LNCAP (cell line): ENCODE measurements around the gene GOLGA6C.

Experiments
- TF ChIP-seq, protein P1 (sequence below): fragments of 450-650 bp; IDR thresholded peaks from 2 replicates; pipeline ENCODE4 v1.5.1; 2017; ENCODE audit warnings: mild to moderate bottlenecking

GOLGA6C gene

GRCh38 chr15:75213768-75214221, 44.3 kb upstream of the GOLGA6C start:
- TF ChIP-seq, protein P1, sequence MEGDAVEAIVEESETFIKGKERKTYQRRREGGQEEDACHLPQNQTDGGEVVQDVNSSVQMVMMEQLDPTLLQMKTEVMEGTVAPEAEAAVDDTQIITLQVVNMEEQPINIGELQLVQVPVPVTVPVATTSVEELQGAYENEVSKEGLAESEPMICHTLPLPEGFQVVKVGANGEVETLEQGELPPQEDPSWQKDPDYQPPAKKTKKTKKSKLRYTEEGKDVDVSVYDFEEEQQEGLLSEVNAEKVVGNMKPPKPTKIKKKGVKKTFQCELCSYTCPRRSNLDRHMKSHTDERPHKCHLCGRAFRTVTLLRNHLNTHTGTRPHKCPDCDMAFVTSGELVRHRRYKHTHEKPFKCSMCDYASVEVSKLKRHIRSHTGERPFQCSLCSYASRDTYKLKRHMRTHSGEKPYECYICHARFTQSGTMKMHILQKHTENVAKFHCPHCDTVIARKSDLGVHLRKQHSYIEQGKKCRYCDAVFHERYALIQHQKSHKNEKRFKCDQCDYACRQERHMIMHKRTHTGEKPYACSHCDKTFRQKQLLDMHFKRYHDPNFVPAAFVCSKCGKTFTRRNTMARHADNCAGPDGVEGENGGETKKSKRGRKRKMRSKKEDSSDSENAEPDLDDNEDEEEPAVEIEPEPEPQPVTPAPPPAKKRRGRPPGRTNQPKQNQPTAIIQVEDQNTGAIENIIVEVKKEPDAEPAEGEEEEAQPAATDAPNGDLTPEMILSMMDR, result no peak

DNA sequence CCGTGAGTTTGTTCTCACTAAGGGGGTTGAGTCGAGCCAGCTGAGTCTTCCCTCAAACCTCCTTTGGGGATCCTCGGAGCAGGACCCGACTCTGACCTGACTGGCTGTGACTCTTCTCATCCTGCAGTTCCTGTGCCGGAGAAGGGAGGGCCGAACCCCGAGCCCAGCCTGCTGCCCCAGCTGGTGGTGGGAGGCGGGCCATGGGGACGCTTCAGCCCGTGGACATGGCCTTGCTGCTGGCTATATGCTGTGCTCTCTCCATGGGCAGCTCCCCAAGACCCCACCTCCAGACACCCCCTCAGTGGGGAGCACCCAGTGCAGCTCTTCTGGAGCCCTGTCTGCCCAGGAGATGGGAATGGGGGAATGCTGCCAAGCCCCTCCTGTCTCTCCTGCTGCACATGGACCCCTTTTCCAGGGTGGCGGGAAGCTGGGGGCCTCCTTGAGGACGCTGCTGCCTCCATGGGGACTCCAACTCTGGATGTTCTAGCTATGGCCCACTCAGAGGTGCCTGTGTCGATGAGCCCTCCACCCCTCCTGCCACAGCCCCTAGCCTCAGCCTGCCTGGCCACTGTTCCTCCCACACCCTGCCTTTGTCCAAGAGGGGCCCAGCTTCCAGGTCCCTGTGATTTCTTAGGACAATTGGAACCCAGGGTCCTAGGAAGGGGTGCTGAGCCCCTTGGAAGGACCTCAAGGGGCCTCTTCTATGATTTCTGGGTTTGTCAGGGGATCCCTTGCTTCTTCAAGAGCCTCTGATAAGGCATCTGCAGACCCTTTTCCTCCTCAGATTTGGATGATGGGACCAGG, 43.6 kb upstream of the GOLGA6C start:
- TF ChIP-seq, protein P1, result no peak

DNA sequence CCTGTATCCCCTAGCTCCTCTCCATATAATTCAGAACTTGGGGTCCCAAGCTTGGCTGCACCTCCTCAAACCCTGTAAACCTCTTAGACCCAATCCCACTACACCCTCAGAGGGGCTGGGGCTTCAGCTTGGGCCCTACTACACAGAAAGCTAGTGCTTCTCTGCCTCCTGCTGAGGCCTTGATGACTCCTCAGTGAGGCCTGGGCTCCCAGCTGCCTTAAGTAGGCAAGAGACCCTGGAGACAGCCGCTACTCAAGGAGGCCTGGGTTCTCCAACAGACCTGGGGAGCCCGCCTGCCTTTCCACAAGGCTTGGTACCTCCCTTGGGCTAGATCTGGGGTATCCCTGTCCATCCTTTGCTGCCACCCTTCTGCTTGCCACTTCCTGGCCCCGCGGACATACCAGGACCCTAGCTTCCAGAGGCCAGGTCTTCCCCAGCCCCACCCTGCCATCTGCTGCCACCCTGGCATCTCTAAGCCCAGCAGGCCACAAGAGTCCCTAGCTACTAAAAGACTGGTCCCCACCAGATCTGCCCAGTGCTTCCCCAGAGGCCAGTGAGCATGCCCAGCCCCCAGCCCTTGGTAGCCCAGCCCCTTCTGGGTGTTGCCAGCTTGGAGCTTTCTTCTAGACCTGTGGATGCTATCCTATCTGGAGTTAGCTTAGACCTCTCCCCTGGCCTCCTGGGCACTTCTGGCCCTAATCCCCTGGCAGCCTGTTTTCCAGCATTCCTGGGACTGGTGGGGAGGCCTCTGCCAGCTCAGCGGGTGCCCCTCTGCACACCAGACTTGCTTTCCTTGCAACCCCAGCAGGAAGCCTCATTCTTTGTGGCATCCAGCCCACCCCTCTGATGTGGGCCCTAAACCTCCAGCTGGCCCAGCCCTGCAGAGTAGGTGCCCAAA, 42.8 kb upstream of the GOLGA6C start:
- TF ChIP-seq, protein P1, result no peak

DNA sequence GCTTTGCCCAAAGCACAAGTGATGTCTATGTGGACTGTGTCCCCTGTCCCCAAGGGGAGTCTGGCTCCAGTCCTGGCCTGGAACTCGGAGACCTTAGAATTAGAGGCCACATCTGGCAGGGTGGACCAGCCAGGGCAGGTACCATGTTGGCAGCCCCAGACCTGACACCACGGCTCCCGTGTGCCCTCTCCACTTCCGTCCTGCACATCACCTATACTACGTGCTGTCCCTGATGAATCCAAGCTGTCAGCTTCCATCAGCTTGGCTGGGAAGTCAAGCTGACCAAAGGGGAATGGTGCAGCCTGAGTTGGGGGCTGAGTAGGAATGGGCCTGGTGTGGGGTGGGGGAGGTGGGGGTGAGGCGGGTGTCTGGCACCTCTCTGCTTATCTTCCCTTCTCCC, 41.1 kb upstream of the GOLGA6C start:
- TF ChIP-seq, protein P1, result no peak

GRCh38 chr15:75223688-75224087, 34.4 kb upstream of the GOLGA6C start:
- TF ChIP-seq, protein P1, result no peak

GRCh38 chr15:75224281-75224680, 33.9 kb upstream of the GOLGA6C start:
- TF ChIP-seq, protein P1, result no peak

GRCh38 chr15:75225951-75226732, 32.0 kb upstream of the GOLGA6C start:
- TF ChIP-seq, protein P1, result no peak
